Stimulated activated memory B cell treated with anti-CD40 and anti-IgM and Interleukin-4, amounts not matched to agents 10 μg/mL and 1 μg/mL and 100 μg/mL, for 72 hours (primary cell): Measurements from ENCODE around the gene GCC2.

Experiments
- ATAC-seq: fragments of 150-1000 bp; cut with Tn5 transposase; 2 replicates; pipeline ENCODE4 v1.10.0; 2021
- H3K27ac Mint-ChIP-seq: one replicate; pipeline ENCODE4 v1.8.0; 2022; ENCODE audit warnings: mild to moderate bottlenecking, mixed read lengths
- H3K27me3 Mint-ChIP-seq: one replicate; pipeline ENCODE4 v1.8.0; 2022; ENCODE audit warnings: mixed read lengths
- H3K36me3 Mint-ChIP-seq: one replicate; pipeline ENCODE4 v1.8.0; 2022; ENCODE audit warnings: mixed read lengths
- H3K4me1 Mint-ChIP-seq: one replicate; pipeline ENCODE4 v1.8.0; 2022; ENCODE audit warnings: mixed read lengths
- H3K4me3 Mint-ChIP-seq: one replicate; pipeline ENCODE4 v1.8.0; 2022; ENCODE audit warnings: mild to moderate bottlenecking, moderate library complexity, mixed read lengths
- H3K9me3 Mint-ChIP-seq: one replicate; pipeline ENCODE4 v1.8.0; 2022; ENCODE audit warnings: mixed read lengths

GCC2 gene, protein sequence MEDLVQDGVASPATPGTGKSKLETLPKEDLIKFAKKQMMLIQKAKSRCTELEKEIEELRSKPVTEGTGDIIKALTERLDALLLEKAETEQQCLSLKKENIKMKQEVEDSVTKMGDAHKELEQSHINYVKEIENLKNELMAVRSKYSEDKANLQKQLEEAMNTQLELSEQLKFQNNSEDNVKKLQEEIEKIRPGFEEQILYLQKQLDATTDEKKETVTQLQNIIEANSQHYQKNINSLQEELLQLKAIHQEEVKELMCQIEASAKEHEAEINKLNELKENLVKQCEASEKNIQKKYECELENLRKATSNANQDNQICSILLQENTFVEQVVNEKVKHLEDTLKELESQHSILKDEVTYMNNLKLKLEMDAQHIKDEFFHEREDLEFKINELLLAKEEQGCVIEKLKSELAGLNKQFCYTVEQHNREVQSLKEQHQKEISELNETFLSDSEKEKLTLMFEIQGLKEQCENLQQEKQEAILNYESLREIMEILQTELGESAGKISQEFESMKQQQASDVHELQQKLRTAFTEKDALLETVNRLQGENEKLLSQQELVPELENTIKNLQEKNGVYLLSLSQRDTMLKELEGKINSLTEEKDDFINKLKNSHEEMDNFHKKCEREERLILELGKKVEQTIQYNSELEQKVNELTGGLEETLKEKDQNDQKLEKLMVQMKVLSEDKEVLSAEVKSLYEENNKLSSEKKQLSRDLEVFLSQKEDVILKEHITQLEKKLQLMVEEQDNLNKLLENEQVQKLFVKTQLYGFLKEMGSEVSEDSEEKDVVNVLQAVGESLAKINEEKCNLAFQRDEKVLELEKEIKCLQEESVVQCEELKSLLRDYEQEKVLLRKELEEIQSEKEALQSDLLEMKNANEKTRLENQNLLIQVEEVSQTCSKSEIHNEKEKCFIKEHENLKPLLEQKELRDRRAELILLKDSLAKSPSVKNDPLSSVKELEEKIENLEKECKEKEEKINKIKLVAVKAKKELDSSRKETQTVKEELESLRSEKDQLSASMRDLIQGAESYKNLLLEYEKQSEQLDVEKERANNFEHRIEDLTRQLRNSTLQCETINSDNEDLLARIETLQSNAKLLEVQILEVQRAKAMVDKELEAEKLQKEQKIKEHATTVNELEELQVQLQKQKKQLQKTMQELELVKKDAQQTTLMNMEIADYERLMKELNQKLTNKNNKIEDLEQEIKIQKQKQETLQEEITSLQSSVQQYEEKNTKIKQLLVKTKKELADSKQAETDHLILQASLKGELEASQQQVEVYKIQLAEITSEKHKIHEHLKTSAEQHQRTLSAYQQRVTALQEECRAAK (N-terminal part only)

DNA sequence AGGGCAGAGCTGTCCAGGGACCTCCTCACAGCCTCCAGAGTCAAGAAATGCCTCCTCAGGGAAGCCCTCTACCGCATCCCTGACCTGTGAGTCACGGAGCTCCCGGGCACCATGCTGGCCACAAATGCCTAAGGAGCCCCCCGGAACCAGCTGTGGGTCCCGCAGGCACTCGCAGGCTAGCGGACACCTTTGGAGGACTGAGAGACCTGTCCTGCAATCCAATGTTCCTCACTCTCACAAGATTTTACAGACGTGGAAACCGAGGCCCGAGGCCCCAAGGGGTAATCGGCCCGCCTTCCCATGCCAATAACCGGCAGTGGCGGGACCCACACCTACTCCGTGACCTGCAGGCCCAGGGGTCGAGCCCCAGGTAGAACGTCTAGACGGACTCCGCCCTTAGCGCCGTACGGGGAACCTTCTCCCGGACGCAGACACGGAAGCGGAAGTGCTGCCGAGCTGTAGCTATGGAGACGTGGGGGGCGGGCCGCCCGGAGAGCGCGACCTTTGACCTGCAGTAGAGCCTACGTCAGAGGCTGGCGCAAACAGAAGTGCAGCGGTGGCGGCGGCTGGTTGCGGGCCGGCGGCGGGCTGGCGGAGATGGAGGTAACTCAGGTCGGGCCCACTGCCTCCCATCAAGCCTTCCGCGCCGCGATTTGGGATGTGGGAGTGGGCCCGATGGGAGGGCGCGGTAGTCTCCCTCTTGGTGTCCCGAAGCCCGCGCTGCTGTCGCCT lies at the start of gene GCC2:
GCC2 (plus strand) TSS at position 529 of the 732 bp plus-strand sequence; CDS start at position 598, 69 bp downstream.
- H3K27ac Mint-ChIP-seq, result peak within 1 kb of the TSS; percentile 91
- peak; percentile 100 for ATAC-seq
- no peaks in the 10 kb centered on the region for H3K9me3 Mint-ChIP-seq
- H3K4me1 Mint-ChIP-seq, result peaks cover 31% of the 10 kb centered on the region
- H3K36me3 Mint-ChIP-seq, result peaks cover 20% of the 10 kb centered on the region
- no peaks in the 10 kb centered on the region for H3K27me3 Mint-ChIP-seq
- peak within 1 kb of the TSS; percentile 96 for H3K4me3 Mint-ChIP-seq

DNA sequence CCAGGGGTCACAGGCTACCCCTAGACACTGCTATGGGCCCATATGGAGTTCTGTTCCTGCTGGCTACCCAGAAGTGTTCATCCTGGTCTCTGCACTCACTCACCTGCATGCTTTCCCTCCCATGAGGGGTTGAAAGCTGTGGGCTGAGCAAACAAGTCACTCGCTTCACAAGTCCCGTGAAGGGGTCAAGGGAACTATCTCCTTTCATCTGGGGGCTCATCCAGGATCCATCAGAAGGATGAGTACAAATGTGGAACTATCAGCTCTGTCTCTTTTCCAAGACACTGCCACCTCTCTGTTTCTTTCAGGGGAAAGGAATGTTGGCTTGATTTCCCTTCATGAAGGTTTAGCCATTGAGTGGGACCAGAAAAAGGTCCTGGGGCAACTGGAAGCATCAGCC lies 49.5 kb upstream of the GCC2 start:
- no peak for ATAC-seq
- H3K27me3 Mint-ChIP-seq, result no peaks in the 10 kb centered on the region
- H3K4me3 Mint-ChIP-seq, result no peak overlapping the region
- no peaks in the 10 kb centered on the region for H3K4me1 Mint-ChIP-seq
- H3K36me3 Mint-ChIP-seq, result peaks cover 7% of the 10 kb centered on the region
- H3K9me3 Mint-ChIP-seq, result peaks cover 20% of the 10 kb centered on the region
- no peak overlapping the region for H3K27ac Mint-ChIP-seq

GRCh38 chr2:108401800-108402199 lies 47.2 kb upstream of the GCC2 start:
- H3K4me1 Mint-ChIP-seq, result no peaks in the 10 kb centered on the region
- H3K4me3 Mint-ChIP-seq, result no peak overlapping the region
- no peaks in the 10 kb centered on the region for H3K27me3 Mint-ChIP-seq
- peaks cover 34% of the 10 kb centered on the region for H3K9me3 Mint-ChIP-seq
- no peak for ATAC-seq
- no peak overlapping the region for H3K27ac Mint-ChIP-seq
- H3K36me3 Mint-ChIP-seq, result peaks cover 15% of the 10 kb centered on the region

- Mint-ChIP-seq H3K9me3 (peaks cover 33% of the 10 kb centered on the region), H3K27ac (no peak overlapping the region), H3K4me1 (no peaks in the 10 kb centered on the region), H3K27me3 (peaks cover 8% of the 10 kb centered on the region), H3K36me3 (peaks cover 10% of the 10 kb centered on the region), H3K4me3 (no peak overlapping the region)
- no peak for ATAC-seq
Observed at GRCh38 chr2:108403494-108403893, 45.5 kb upstream of the GCC2 start.

DNA sequence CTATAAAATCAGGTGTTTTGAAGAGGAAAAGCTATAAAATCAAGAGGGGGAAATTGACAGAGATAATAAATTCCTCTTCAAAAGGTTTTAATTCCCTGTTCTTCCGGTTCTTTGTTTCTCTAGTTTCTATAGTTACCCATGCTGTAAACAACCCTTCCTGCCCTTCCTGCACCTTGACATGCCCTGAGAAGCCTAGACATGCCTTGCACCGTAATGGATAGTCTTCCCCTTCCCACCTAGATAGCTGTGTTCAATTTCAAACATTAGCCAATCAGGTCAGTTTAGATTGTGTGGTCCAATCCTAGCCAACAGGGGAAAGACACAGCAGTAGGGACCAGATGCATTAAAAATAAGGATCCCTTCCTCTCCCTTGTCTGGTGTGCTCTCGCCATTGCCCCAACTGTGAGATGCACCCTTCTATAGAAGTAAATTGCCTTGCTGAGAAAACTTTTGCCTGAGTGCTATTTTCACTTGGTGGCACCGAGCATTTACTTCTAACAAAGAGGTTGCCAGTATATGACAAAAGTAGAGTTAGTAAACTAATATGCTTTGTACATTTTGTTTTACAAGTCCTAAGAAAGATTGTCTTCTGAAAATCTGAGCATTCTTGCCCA lies 44.1 kb upstream of the GCC2 start:
- H3K36me3 Mint-ChIP-seq, result peaks cover 8% of the 10 kb centered on the region
- no peaks in the 10 kb centered on the region for H3K4me1 Mint-ChIP-seq
- no peak for ATAC-seq
- no peak overlapping the region for H3K27ac Mint-ChIP-seq
- peaks cover 21% of the 10 kb centered on the region for H3K27me3 Mint-ChIP-seq
- peaks cover 24% of the 10 kb centered on the region for H3K9me3 Mint-ChIP-seq
- H3K4me3 Mint-ChIP-seq, result no peak overlapping the region

DNA sequence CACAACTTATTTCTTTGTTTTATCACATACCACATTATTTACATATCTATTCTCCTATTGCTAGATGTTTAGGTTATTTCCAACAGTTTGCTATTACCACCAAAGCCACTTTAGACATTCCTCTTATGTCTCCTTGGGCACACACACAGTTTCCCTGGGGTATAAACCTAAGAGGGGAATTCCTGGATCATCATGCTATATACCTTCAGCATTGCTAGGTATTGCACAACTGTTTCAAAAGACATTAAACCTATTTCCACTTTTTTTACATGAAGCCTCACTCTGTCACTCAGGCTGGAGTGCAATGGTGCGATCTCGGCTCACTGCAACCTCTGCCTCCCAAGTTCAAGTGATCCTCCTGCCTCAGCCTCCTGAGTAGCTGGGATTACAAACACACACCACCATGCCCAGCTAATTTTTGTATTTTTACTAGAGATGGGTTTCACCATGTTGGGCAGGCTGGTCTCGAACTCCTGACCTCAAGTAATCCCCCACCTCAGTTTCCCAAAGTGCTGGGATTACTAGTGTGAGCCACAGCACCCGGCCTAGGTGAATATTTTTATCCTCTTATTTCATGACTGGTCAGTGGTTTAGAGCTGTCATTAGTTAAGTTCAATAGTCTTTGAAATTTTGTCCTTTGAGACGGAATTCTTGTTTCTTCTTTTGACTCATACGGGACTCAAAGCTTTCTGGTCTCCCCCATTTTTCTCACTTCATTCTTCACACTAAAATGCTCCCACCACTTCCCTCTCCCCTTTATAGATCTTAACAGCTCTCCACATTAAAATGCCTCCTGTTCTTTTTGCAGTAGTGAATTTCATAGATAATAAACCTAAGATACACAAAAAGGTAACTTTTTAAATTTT lies 40.9 kb upstream of the GCC2 start:
- Mint-ChIP-seq H3K27me3 (peaks cover 21% of the 10 kb centered on the region), H3K27ac (no peak overlapping the region), H3K4me3 (no peak overlapping the region), H3K4me1 (no peaks in the 10 kb centered on the region), H3K9me3 (peaks cover 15% of the 10 kb centered on the region), H3K36me3 (peaks cover 8% of the 10 kb centered on the region)
- ATAC-seq, result no peak

- peaks cover 21% of the 10 kb centered on the region for H3K27me3 Mint-ChIP-seq
- no peak overlapping the region for H3K27ac Mint-ChIP-seq
- peaks cover 11% of the 10 kb centered on the region for H3K9me3 Mint-ChIP-seq
- no peak for ATAC-seq
- no peak overlapping the region for H3K4me3 Mint-ChIP-seq
- no peaks in the 10 kb centered on the region for H3K4me1 Mint-ChIP-seq
- peaks cover 8% of the 10 kb centered on the region for H3K36me3 Mint-ChIP-seq
Observed at GRCh38 chr2:108409768-108410167, 39.2 kb upstream of the GCC2 start.

GRCh38 chr2:108412995-108413710 lies 35.9 kb upstream of the GCC2 start:
- Mint-ChIP-seq H3K4me1 (no peaks in the 10 kb centered on the region), H3K4me3 (no peak overlapping the region), H3K27me3 (peaks cover 16% of the 10 kb centered on the region), H3K36me3 (no peaks in the 10 kb centered on the region), H3K9me3 (no peaks in the 10 kb centered on the region), H3K27ac (no peak overlapping the region)
- ATAC-seq, result no peak

- no peak overlapping the region for H3K4me3 Mint-ChIP-seq
- peaks cover 11% of the 10 kb centered on the region for H3K27me3 Mint-ChIP-seq
- no peaks in the 10 kb centered on the region for H3K4me1 Mint-ChIP-seq
- no peak for ATAC-seq
- no peaks in the 10 kb centered on the region for H3K36me3 Mint-ChIP-seq
- no peak overlapping the region for H3K27ac Mint-ChIP-seq
- no peaks in the 10 kb centered on the region for H3K9me3 Mint-ChIP-seq
Observed at GRCh38 chr2:108413711-108414095, 35.3 kb upstream of the GCC2 start.

DNA sequence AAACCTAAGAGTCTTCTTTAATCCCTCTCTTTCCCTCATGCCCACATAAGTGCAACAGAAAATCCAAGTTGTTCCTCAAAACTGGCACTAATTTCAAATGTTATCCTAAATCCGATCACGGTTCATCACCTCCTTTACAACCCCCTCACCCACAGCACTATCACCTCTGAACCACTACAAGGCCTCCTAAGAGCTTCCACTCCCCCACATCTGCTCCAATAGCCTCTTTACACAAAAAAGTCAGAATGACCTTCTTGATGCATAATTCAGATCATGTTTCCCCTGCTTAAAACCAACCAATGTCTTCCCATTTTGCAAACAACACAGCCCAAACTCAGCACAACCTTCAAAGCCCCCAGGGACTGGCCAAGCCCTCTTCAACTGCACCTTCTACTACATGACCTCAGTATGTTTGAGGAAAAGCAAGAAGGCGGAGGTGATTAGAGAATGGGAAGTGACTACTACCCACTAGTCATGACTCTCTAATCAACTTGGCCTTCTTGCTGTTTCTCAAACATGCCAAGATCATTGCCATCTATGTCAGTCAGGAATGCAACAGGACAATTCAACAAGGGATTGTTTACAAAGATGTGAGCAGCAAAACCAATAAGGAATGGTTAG lies 34.6 kb upstream of the GCC2 start:
- Mint-ChIP-seq H3K27ac (no peak overlapping the region), H3K4me1 (no peaks in the 10 kb centered on the region)

GRCh38 chr2:108414945-108415344 lies 34.1 kb upstream of the GCC2 start:
- no peak overlapping the region for H3K4me3 Mint-ChIP-seq
- no peak overlapping the region for H3K27ac Mint-ChIP-seq
- H3K27me3 Mint-ChIP-seq, result no peaks in the 10 kb centered on the region
- H3K9me3 Mint-ChIP-seq, result no peaks in the 10 kb centered on the region
- ATAC-seq, result no peak
- no peaks in the 10 kb centered on the region for H3K36me3 Mint-ChIP-seq
- H3K4me1 Mint-ChIP-seq, result no peaks in the 10 kb centered on the region

More for the DNA sequence above, 34.6 kb upstream of the GCC2 start:
- no peaks in the 10 kb centered on the region for H3K36me3 Mint-ChIP-seq
- no peak for ATAC-seq
- no peaks in the 10 kb centered on the region for H3K9me3 Mint-ChIP-seq
- H3K27me3 Mint-ChIP-seq, result peaks cover 4% of the 10 kb centered on the region
- no peak overlapping the region for H3K4me3 Mint-ChIP-seq

DNA sequence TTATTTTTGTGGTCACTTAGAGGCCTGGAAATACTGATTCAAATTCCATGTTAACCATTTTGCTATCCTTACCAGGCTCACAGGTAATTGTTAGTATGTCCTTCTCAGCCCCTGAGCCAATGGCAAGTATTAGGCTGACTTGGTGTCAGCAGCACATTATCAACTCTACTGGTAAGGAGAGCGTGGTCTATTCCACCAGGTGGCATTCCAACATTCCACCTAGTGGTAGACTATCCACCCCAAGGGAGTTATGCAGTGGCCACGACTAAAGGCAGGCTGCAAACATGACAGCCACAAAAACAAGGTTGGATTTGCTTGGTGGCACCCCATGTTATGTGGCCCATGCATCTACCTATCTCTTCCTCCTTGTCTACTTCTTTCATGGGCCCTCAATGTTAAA lies 31.8 kb upstream of the GCC2 start:
- Mint-ChIP-seq H3K4me1 (no peaks in the 10 kb centered on the region), H3K27me3 (peaks cover 1% of the 10 kb centered on the region), H3K27ac (no peak overlapping the region), H3K9me3 (no peaks in the 10 kb centered on the region), H3K36me3 (no peaks in the 10 kb centered on the region), H3K4me3 (no peak overlapping the region)
- no peak for ATAC-seq

DNA sequence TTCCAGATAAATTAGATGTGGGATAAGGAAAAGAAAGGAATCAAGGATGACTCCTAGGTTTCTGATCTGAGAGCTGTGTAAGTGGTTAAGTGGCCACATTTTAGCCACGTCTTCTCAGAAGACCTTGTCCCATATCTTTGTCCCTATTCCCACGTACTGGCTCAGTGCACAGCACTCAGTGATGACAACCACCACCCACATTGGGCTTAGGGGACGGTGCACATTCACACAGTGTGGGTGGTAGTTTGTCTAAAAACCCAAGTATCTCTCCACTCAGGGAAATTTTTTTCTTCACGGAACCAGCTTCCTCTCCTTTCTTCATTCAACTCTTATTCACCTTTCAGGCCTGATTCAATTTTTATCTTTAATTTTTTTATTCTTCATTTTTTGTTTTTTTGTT lies 30.6 kb upstream of the GCC2 start:
- Mint-ChIP-seq H3K4me1 (no peaks in the 10 kb centered on the region), H3K27ac (no peak overlapping the region), H3K36me3 (no peaks in the 10 kb centered on the region), H3K9me3 (no peaks in the 10 kb centered on the region), H3K4me3 (no peak overlapping the region), H3K27me3 (peaks cover 13% of the 10 kb centered on the region)
- ATAC-seq, result no peak
